BE2C (cell line): Measurements from ENCODE around the gene ELMOD2.

Source experiments
- DNase-seq: peaks from one replicate; pipeline ENCODE4 v3.0.0-alpha.2; 2020
- H3K27me3 ChIP-seq: fragments of 250-450 bp; sonication (Bioruptor Pico); 2 replicates; pipeline ENCODE4 v1.5.1; 2020; ENCODE audit warnings: mild to moderate bottlenecking
- H3K36me3 ChIP-seq: fragments of 250-450 bp; sonication (Bioruptor Pico); 2 replicates; pipeline ENCODE4 v1.5.1; 2020; ENCODE audit warnings: mild to moderate bottlenecking
- H3K4me1 ChIP-seq: fragments of 250-450 bp; sonication (Bioruptor Pico); 2 replicates; pipeline ENCODE4 v1.5.1; 2020
- H3K4me3 ChIP-seq: 2 replicates; pipeline ENCODE4 v1.5.1; 2011; ENCODE audit warnings: low read depth, low read length
- H3K9me3 ChIP-seq: fragments of 250-450 bp; sonication (Bioruptor Pico); 2 replicates; pipeline ENCODE4 v1.5.1; 2020
- CTCF ChIP-seq: IDR thresholded peaks from 2 replicates; pipeline ENCODE4 v1.5.1; 2012; ENCODE audit warnings: mild to moderate bottlenecking, low read depth, low read length

Gene ELMOD2

GRCh38 chr4:140569307-140569638 is 45.3 kb downstream of the ELMOD2 start:
- no peaks in the 10 kb centered on the region for H3K36me3 ChIP-seq
- H3K4me3 ChIP-seq = peak overlapping the region; percentile 46; the same call in 1 of the 2 replicates
- no peak for DNase-seq
- H3K4me1 ChIP-seq = no peaks in the 10 kb centered on the region; the same call in 1 of the 2 replicates
- peaks cover 63% of the 10 kb centered on the region for H3K27me3 ChIP-seq
- TF ChIP-seq CTCF = no peak
- H3K9me3 ChIP-seq = peaks cover 5% of the 10 kb centered on the region; the same call in 1 of the 2 replicates

DNA sequence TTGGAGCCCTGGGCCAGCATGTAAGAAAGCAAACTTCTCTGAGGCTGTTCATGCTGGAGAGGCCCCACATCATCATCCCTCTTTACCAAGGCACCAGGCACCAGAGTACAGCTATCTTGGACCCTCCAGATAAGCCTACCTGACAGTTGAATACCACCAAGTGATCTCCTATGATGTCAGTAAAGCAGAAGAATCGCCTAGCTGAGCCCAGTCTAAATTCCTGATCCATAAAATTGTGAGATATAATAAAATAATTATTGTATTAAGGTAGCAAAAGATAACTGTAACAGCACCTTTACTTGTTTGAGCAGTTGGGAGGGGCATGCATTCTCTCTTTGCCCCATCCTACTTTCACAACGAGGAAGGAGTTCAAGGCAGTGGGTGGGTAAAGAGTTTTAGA is 47.7 kb downstream of the ELMOD2 start:
- no peaks in the 10 kb centered on the region for H3K36me3 ChIP-seq
- no peak for TF ChIP-seq CTCF
- no peaks in the 10 kb centered on the region; the same call in 1 of the 2 replicates for H3K4me1 ChIP-seq
- H3K9me3 ChIP-seq = peaks cover 5% of the 10 kb centered on the region; the same call in 1 of the 2 replicates
- no peak overlapping the region for H3K4me3 ChIP-seq
- DNase-seq = no peak
- H3K27me3 ChIP-seq = peaks cover 58% of the 10 kb centered on the region

GRCh38 chr4:140575489-140575888 is 51.5 kb downstream of the ELMOD2 start:
- no peaks in the 10 kb centered on the region for H3K36me3 ChIP-seq
- no peak for TF ChIP-seq CTCF

DNA sequence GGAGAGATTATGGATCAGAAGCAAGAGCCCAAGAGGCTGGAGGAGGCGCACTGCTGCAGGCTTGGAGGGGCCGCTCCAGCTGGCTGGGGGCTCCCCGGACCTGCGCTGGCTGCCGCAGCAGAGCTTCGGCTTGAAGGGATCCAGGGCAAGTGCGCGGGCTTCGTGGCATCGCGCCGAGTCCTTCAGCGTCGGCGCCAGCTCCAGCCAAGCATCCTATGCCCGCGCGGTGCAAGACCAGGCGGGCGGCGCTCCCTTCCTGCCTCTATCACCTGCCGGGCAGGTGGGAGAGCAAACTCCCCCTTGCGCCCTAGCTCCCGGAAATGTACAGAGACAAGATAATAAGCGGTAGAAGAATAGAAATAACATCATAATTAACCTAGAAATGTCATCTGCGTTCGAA is 55.3 kb downstream of the ELMOD2 start:
- no peaks in the 10 kb centered on the region for H3K4me1 ChIP-seq
- TF ChIP-seq CTCF = no peak
- peak; percentile 30 for DNase-seq
- H3K27me3 ChIP-seq = peaks cover 40% of the 10 kb centered on the region
- no peaks in the 10 kb centered on the region; the same call in 1 of the 2 replicates for H3K9me3 ChIP-seq
- H3K36me3 ChIP-seq = no peaks in the 10 kb centered on the region
- no peak overlapping the region for H3K4me3 ChIP-seq

More at GRCh38 chr4:140575489-140575888, 51.5 kb downstream of the ELMOD2 start:
- no peak for DNase-seq
- Histone ChIP-seq H3K9me3 (peaks cover 5% of the 10 kb centered on the region), H3K4me1 (no peaks in the 10 kb centered on the region), H3K4me3 (no peak overlapping the region), H3K27me3 (peaks cover 55% of the 10 kb centered on the region)

- H3K27me3 ChIP-seq = peaks cover 40% of the 10 kb centered on the region
- H3K4me3 ChIP-seq = no peak overlapping the region
- peak; percentile 27 for DNase-seq
- no peak for TF ChIP-seq CTCF
- H3K4me1 ChIP-seq = no peaks in the 10 kb centered on the region
- H3K36me3 ChIP-seq = no peaks in the 10 kb centered on the region
- no peaks in the 10 kb centered on the region; the same call in 1 of the 2 replicates for H3K9me3 ChIP-seq
Measured at GRCh38 chr4:140581078-140581477, 57.1 kb downstream of the ELMOD2 start.

DNA sequence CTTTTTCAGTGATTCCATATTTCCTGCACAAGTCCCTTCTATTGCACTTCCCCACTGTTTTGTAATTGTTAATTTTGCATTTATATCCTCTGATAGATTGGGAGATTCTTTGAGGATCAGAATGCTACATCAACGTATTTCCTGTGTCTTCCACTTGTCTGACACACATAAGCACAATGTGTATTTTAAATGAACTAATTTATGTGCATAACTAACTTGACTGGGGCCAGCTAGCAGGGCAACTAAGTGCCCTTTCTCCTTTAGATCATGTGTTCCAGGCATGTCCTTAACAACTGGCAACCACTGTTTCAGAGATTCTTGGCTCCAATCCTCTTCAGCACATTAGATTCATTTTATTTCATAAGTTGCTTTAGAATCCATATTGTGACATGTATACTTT is 60.5 kb downstream of the ELMOD2 start:
- H3K9me3 ChIP-seq = no peaks in the 10 kb centered on the region
- no peak for TF ChIP-seq CTCF
- no peaks in the 10 kb centered on the region for H3K36me3 ChIP-seq
- H3K27me3 ChIP-seq = peaks cover 16% of the 10 kb centered on the region
- no peak overlapping the region for H3K4me3 ChIP-seq
- H3K4me1 ChIP-seq = no peaks in the 10 kb centered on the region
- DNase-seq = no peak
